ENCODE results near the gene UPF2.

UPF2 gene

GRCh38 chr10:11884706-11885423, 157.7 kb downstream of the UPF2 start:
- DNase-seq (ENCODE audit: low read depth): no peak

GRCh38 chr10:11882646-11883375, 159.8 kb downstream of the UPF2 start:
- DNase-seq (ENCODE audit: low read depth): no peak

- no peak for DNase-seq (ENCODE audit: low read depth)
Measured at GRCh38 chr10:11881477-11882417, 160.9 kb downstream of the UPF2 start.

GRCh38 chr10:11881030-11881476, 161.6 kb downstream of the UPF2 start:
- no peak for DNase-seq (ENCODE audit: low read depth)

GRCh38 chr10:11880151-11881029, 162.2 kb downstream of the UPF2 start:
- no peak for DNase-seq (ENCODE audit: low read depth)

- no peak for DNase-seq (ENCODE audit: low read depth)
Measured at GRCh38 chr10:11879387-11880094, 163.1 kb downstream of the UPF2 start.

GRCh38 chr10:11878776-11879175, 163.8 kb downstream of the UPF2 start:
- DNase-seq (ENCODE audit: low read depth): no peak

- no peak for DNase-seq (ENCODE audit: low read depth)
Measured at GRCh38 chr10:11877591-11877905, 165.1 kb downstream of the UPF2 start.

GRCh38 chr10:11876805-11877590, 165.6 kb downstream of the UPF2 start:
- no peak for DNase-seq (ENCODE audit: low read depth)

- DNase-seq (ENCODE audit: low read depth): no peak
Measured at GRCh38 chr10:11876324-11876723, 166.3 kb downstream of the UPF2 start.

- DNase-seq (ENCODE audit: low read depth): no peak
Measured at GRCh38 chr10:11875494-11876281, 166.9 kb downstream of the UPF2 start.

GRCh38 chr10:11874568-11875493, 167.8 kb downstream of the UPF2 start:
- peak; percentile 30 for DNase-seq (ENCODE audit: low read depth)

- no peak for DNase-seq (ENCODE audit: low read depth)
Measured at GRCh38 chr10:11871466-11871865, 171.1 kb downstream of the UPF2 start.

- DNase-seq (ENCODE audit: low read depth): no peak
Measured at GRCh38 chr10:11870900-11871400, 171.7 kb downstream of the UPF2 start.

GRCh38 chr10:11870461-11870780, 172.2 kb downstream of the UPF2 start:
- no peak for DNase-seq (ENCODE audit: low read depth)

Data from stimulated activated CD8-positive, alpha-beta memory T cell treated with anti-CD3 and anti-CD28 coated beads, Interleukin-7, amount 100 ng/mL, for 24 hours (primary cell).